Eye (tissue), 1 donor: ENCODE results near the gene PRSS27.

Source experiments
- DNase-seq: peaks from one replicate; pipeline ENCODE4 v3.0.0-alpha.2; 2015

PRSS27 gene

GRCh38 chr16:2749936-2750335, 29.9 kb upstream of the PRSS27 start:
- no peak for DNase-seq

DNA sequence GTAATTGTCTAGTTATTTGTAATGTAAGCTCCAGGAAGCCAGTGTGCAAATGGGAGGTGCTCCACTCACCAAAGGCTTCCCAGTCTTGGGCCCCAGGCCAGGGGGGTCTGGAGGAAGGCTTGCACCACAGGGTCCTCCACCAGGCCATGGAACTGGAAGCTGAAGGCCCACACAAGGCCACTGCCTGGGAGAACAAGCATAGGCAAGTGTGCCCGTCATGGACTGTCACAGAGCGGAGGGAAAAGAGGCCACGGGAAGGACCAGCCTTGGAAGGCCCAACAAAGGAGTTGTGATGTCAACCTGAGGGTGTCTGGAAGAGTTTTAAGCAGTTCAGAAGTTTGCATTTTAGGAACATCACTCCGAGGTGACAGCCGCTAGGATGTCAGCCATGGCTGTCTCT, 29.5 kb upstream of the PRSS27 start:
- DNase-seq, result no peak

- no peak for DNase-seq
Observed at GRCh38 chr16:2748757-2749455, 28.9 kb upstream of the PRSS27 start.

DNA sequence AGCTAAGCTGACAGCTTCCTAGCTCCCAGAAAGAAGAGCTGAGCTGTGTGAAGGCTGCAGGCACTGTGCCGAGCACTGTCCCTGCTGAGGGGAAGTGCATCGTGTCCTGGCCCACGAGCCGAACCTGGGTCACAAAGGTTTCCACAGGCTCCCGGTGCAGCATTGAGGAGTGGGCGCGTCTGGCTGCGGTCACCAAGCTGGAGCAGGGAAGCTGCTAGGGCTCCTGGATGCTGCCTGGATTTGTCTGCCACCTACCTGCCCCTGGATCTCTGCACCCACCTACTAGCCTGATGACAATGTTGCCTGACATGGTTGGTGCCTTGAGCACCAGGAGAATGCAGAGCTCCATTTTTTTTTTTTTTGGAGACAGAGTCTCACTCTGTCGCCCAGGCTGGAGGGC, 25.9 kb upstream of the PRSS27 start:
- DNase-seq, result no peak

DNA sequence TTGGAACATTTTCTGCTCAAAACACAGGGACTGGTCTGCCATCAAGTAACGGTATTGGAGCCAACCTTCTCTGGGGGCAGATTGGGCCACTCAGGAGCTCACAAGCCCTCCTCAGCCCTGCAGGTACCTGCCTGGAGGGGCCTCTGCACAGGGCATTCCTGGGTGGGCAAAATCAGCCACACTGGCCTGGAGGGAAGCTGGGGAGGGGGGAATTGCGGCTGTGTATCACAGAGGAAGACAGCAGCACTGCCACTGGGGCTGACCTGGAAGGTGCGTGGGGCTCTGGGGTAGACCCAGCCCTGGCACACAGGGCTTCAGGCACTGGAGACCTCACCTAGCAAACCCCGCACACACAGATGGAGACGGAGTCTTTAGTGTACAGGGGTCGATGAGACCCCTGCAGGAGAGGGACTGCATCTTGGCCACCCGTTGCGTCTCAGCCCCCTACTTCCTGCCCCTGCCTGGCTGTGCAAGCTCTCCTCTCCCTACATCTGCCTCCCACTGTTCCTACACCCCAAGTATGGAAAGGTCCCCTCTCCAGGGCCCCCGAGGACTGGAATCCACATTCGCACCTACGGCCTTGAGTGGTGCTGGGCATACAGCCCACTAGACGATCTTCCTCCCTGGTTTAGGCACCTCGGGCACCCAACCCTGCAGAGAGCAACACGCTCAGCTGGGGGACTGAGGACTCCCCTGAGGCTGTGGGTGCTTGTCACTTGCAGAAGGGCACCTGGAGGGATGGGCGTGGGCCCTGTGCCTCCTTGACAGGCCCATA, 25.3 kb upstream of the PRSS27 start:
- no peak for DNase-seq

GRCh38 chr16:2744711-2745110, 24.7 kb upstream of the PRSS27 start:
- DNase-seq, result no peak

DNA sequence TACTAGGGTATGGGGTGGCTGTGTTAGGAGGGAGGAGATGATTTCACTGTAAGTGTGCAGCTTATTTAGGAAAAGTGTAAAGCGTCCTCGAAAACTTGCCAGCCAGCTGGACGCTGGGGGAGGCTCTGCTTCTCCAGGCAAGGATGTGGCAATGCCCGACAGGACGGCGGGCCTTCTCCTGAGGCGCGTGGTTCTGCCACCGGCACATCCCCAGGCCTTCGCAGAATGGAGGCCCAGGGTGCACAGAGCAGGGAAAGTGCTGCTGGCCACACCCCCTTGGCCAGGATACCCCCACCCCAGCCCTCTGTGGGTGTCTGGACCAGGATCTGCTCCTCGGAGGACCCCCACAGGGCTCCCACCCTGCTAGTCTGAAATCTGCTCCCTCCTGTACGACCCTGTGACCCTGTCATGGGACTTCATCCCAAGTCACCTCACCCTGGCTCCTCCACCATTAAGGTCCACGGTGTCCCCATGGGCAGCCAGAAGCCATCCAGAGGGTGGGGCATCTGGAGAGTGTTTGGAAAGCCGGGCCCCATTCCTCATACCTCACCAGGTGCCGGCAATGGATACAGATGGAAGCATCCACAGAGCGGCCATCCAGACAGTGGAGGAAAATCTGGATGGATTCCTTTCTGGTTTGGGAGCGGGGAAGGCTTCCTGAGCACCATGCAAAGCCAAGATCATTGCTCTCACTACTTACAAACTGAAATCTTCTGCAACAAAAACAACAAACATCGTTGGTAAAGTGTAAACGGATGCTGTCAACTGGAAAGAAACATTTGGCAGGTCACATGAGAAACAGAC, 23.2 kb upstream of the PRSS27 start:
- DNase-seq, result no peak

DNA sequence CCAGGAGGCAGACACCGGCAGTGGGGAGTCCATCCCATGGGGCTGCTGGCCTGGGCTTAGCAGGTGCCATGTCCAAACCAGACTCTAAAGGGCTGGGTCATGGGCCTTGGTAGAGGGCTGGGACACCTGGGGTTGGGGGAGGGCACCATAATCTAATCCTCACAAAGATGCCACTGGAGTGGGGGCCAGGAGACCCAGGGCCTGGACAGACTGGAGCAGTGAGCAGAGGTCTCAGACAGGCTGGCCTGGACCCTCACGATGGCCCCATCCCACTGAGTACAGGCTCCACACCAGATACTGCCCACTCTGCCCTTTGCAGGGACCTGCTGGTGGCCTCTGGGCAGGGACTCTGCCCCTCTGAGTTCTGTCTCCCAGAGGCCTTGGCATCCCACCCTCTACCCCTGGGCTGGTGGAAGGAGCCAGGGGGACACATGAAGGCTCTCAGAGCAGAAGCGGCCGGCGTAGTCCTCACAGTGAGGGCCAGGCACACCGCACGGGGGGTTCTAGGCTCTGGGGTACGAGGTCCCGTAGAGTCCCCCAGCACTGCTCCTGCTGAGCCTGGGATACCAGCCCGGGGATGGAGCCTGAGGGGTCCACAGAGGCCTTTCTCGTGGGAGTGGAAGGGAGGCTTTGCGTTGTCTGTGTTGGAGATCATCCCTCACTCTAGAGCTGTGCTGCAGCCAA, 22.4 kb upstream of the PRSS27 start:
- DNase-seq, result no peak

GRCh38 chr16:2741168-2741567, 21.1 kb upstream of the PRSS27 start:
- DNase-seq, result no peak

- no peak for DNase-seq
Observed at GRCh38 chr16:2740476-2740875, 20.5 kb upstream of the PRSS27 start.

- no peak for DNase-seq
Observed at GRCh38 chr16:2739625-2740430, 19.8 kb upstream of the PRSS27 start.

DNA sequence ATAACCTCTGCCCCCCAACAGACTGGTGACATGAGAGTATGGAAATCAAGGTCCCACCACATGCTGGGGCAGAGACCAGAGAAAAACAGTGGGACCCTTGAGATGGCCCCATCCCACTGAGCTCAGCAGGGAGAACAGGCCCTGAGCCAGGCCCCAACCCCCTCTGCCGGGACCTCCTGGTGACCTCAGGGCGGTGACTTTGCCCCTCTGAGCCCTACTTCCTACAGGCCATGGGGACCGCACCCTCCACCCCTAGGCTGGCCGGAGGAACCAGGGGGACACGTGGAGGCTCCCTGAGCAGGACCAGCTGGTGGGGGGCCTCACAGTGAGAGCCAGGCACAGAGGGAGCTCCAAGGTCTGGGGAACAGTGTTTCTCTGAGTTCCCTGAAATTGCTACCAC, 18.6 kb upstream of the PRSS27 start:
- no peak for DNase-seq

- DNase-seq, result no peak
Observed at GRCh38 chr16:2737895-2738418, 17.9 kb upstream of the PRSS27 start.

GRCh38 chr16:2737238-2737605, 17.2 kb upstream of the PRSS27 start:
- no peak for DNase-seq

DNA sequence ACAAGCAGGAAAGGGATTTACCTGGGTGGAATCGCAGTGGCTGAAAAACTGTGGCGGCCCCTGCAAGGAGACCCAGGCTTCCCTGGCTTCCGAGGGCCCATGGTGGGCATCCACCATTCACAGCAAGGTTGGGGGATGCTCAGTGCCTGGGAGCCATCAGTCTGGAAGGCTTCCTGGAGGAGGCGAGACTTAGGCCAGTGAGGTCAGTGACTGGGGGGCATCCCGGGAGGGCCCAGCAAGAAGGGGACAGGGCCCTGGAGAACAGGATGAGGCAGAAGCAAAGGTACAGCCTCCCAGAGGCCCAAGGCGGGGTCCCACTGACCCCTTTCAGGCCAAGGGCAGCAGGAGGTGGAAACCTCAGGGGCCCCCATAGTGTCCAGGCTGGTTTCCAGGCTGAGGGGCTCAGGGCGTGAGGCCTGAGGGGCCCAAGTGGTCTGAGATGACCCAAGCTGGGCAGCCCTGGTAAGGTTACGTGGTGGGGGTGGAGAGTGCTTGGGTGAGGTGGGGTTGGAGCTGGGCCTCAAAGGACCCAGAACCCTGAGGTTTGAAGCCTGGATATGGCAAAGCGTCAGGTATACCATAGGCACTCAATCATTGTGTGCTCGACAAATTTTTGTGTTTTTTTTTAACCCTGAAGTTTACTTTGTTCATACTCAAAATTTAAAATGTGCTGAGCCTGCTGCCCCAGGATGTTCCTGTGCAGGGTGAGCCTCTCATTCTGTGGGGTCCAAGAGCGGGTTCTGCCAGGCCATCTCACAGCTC, 16.6 kb upstream of the PRSS27 start:
- DNase-seq, result no peak

- no peak for DNase-seq
Observed at GRCh38 chr16:2734844-2735515, 15.0 kb upstream of the PRSS27 start.

DNA sequence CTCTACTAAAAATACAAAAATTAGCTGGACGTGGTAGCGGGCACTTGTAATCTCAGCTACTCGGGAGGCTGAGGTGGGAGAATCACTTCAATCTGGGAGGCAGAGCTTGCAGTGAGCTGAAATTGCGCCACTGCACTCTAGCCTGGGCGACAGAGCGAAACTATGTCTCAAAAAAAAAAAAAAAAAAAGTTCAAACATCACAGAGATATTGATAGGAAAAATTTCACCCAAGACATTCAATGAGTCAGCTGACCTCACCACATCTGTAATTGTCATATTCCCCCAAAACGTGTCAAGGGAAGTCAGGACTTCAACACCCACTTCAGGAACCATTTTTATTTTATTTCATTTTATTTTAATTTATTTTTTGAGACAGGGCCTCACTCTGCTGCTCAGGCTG, 8.0 kb upstream of the PRSS27 start:
- DNase-seq, result no peak

DNA sequence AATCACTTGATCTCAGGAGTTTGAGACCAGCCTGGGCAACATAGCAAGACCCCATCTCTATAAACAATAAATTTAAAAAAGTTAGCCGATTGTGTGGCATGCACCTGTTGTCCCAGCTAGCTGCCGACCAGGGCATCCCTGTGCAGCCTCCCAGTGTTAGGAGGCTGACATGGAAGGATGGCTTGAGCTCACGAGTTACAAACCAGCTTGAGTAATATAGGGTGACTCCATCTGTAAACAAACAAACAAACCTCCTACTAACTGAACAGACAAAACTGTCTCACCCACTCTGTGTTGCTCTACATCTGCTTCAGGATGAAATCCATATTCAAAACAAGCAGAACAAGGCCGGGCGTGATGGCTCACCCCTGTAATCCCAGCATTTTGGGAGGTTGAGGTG, 6.9 kb upstream of the PRSS27 start:
- DNase-seq, result no peak

DNA sequence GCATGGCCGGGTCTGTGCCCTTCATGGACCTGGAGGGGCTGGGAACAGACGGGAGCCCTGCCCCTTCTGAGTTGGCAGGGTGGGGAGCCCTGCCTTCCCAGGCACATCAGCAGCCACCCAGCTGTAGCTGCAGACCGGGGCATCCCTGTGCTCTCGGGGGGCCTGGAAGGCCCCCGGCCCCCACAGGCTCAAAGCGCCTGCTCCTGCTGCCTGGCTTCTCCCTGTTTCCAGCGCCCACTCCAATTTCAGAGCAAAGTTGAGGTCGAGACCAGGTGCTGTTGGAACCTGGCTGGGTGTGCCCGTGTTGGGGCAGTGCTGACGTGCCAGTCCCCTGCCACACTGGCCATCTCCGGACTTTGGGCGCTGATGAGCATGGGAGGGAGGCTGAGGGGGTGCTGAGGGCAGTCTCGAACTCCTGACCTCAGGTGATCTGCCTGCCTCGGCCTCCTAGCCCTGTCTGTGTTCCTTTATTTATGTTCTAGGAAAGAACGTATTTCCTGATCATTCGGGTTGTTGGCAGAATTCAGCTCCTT, 4.9 kb upstream of the PRSS27 start:
- DNase-seq, result no peak

DNA sequence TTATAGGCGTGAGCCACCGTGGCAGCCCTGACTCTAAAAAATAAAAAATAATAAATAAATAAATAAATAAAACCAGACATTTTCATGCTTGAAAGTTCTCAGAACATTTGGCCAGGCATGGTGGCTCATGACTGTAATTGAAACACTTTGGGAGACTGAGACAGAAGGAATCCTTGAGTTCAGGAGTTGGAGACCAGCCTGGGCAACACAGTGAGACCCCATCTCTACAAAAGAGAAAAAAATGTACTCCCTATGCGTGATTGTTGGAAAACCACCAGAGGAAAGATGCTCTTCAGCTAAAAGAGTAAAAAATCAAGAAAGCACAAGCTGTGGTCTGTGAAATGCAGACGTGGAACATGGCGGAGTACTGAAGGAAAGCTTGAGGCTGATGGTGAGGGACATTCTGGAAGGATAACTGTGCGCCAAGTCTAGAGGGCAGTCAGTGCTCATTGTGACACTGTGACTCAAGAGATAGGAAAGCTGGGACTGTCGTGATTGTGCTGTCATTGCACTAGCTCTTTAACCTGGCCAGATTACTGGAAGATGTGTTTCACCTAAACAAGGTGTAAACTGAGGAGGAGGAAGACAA, 4.2 kb upstream of the PRSS27 start:
- DNase-seq, result no peak
